DOHH2 (cell line): ENCODE results near the gene CGN.

ENCODE experiments used
- H3F3A ChIP-seq: fragments of 200-600 bp; sonication (generic), shearing (Covaris generic); 2 replicates; pipeline ENCODE4 v1.6.0; 2016; ENCODE audit warnings: antibody characterized with exemption, mild to moderate bottlenecking; ENCODE audit not compliant: control insufficient read depth, insufficient read depth
- H3K27ac ChIP-seq: fragments of 200-600 bp; sonication (generic); 2 replicates; pipeline ENCODE4 v1.5.1; 2014; ENCODE audit warnings: low read depth, mild to moderate bottlenecking, low read length, moderate library complexity
- H3K27me3 ChIP-seq: fragments of 200-600 bp; sonication (generic); 2 replicates; pipeline ENCODE4 v1.6.1; 2014; ENCODE audit warnings: mild to moderate bottlenecking, low read length, mixed read lengths; ENCODE audit not compliant: control insufficient read depth
- H3K36me3 ChIP-seq: fragments of 200-600 bp; sonication (generic); 2 replicates; pipeline ENCODE4 v1.6.1; 2014; ENCODE audit warnings: mild to moderate bottlenecking, low read length, moderate library complexity, mixed read lengths; ENCODE audit not compliant: control insufficient read depth
- H3K4me1 ChIP-seq: fragments of 200-600 bp; sonication (generic); 2 replicates; pipeline ENCODE4 v1.6.1; 2014; ENCODE audit warnings: mild to moderate bottlenecking, low read length, mixed read lengths; ENCODE audit not compliant: control insufficient read depth
- H3K4me2 ChIP-seq: fragments of 200-600 bp; sonication (generic); 2 replicates; pipeline ENCODE4 v1.6.0; 2014; ENCODE audit warnings: mild to moderate bottlenecking, low read length, moderate library complexity
- H3K4me3 ChIP-seq: fragments of 200-600 bp; sonication (generic); 2 replicates; pipeline ENCODE4 v1.5.1; 2014; ENCODE audit warnings: mild to moderate bottlenecking, low read length, mixed read lengths
- H3K79me2 ChIP-seq: fragments of 200-600 bp; sonication (generic); 2 replicates; pipeline ENCODE4 v1.6.1; 2014; ENCODE audit warnings: mild to moderate bottlenecking, low read length, mixed read lengths; ENCODE audit not compliant: control insufficient read depth
- H3K9me2 ChIP-seq: fragments of 200-600 bp; sonication (generic); replicated peaks from 2 replicates; pipeline ENCODE4 v1.6.1; 2014; ENCODE audit warnings: mild to moderate bottlenecking, low read length, mixed read lengths; ENCODE audit not compliant: control insufficient read depth
- H3K9me3 ChIP-seq: fragments of 200-600 bp; sonication (generic); 2 replicates; pipeline ENCODE4 v1.6.1; 2014; ENCODE audit warnings: antibody characterized with exemption, low read length, mixed read lengths; ENCODE audit not compliant: control insufficient read depth, insufficient read depth
- H4K20me1 ChIP-seq: fragments of 200-600 bp; sonication (generic); 2 replicates; pipeline ENCODE4 v1.6.0; 2014; ENCODE audit warnings: low read depth, mild to moderate bottlenecking, antibody characterized with exemption, low read length, moderate library complexity; ENCODE audit not compliant: control insufficient read depth, insufficient read depth
- EZH2phosphoT487 ChIP-seq: fragments of 200-600 bp; sonication (generic); IDR thresholded peaks from 2 replicates; pipeline ENCODE4 v1.6.1; 2017; ENCODE audit warnings: borderline replicate concordance, mild to moderate bottlenecking, antibody characterized with exemption, low read length, moderate library complexity, mixed read lengths
- TF ChIP-seq, protein P1 (sequence below): fragments of 200-600 bp; sonication (generic); IDR thresholded peaks from one replicate; pipeline ENCODE4 v1.5.1; 2014; ENCODE audit warnings: antibody characterized with exemption, mild to moderate bottlenecking, low read depth, low read length; ENCODE audit not compliant: poor library complexity, severe bottlenecking

The CGN gene

DNA sequence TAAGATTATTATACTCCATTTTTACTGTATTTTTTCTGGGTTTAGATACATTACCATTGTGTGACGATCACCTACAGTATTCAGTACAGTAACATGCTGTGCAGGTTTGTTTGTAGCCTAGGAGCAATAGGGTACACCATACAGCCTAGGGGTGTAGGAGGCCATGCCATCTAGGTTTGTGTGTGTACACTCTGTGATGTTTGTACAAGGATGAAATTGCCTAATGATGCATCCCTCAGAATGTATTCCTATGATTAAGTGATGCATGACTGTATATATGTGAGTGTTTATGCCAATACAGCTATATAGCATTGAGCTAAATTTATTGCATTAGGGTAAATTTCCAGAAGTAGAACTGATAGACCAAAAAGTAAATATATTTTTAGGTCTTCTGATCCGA is 52.2 kb downstream of the CGN start:
- Histone ChIP-seq H3K27ac (no peak overlapping the region), H3K36me3 (no peaks in the 10 kb centered on the region), H3K4me2 (no peak overlapping the region), H3K4me3 (no peak overlapping the region), H3K4me1 (no peaks in the 10 kb centered on the region), H3K9me3 (no peaks in the 10 kb centered on the region), H3F3A (no peaks in the 10 kb centered on the region), H4K20me1 (no peaks in the 10 kb centered on the region), H3K9me2 (no peaks in the 10 kb centered on the region), H3K27me3 (peaks cover 2% of the 10 kb centered on the region; the same call in 1 of the 2 replicates), H3K79me2 (no peaks in the 10 kb centered on the region)
- TF ChIP-seq, protein P1, sequence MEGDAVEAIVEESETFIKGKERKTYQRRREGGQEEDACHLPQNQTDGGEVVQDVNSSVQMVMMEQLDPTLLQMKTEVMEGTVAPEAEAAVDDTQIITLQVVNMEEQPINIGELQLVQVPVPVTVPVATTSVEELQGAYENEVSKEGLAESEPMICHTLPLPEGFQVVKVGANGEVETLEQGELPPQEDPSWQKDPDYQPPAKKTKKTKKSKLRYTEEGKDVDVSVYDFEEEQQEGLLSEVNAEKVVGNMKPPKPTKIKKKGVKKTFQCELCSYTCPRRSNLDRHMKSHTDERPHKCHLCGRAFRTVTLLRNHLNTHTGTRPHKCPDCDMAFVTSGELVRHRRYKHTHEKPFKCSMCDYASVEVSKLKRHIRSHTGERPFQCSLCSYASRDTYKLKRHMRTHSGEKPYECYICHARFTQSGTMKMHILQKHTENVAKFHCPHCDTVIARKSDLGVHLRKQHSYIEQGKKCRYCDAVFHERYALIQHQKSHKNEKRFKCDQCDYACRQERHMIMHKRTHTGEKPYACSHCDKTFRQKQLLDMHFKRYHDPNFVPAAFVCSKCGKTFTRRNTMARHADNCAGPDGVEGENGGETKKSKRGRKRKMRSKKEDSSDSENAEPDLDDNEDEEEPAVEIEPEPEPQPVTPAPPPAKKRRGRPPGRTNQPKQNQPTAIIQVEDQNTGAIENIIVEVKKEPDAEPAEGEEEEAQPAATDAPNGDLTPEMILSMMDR, result no peak
- no peak for TF ChIP-seq EZH2phosphoT487

DNA sequence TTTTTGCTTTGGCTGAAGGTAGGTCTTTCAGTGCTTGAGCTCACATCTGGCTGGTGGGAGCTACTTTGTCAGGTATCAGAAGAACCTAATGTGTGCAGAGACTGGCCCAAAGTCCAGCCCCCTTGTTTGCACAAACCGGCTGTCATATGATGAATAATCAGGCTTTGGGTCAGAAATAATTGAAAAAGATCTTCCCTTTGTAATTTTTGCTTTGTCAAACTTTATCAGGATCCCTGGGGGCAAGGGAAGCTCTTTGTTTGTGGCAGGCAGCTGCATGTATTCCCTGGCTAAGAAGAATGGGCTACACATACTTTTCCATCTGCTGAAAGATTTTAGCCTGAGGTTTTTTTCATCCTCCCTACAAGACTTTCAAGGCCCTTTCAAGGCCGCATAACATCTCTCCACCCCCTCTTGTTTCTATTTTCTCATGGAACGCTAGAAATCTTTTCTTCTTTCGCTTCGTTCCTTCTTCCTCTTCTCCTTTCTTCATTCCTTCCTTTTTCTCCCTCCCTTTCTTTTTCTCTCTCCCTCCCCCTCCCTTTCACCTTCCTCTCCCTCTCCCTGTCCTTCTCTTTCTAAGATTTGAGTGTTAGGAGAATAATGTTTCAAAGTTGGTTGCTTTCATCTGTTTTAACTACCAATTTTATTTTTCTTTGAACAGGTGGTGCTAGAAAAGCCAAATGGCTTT is 54.5 kb downstream of the CGN start:
- H3K36me3 ChIP-seq, result no peaks in the 10 kb centered on the region
- peaks cover 2% of the 10 kb centered on the region; the same call in 1 of the 2 replicates for H3K27me3 ChIP-seq
- no peaks in the 10 kb centered on the region for H3K79me2 ChIP-seq
- H3F3A ChIP-seq, result no peaks in the 10 kb centered on the region
- no peaks in the 10 kb centered on the region for H3K9me3 ChIP-seq
- H3K9me2 ChIP-seq, result no peaks in the 10 kb centered on the region
- H3K4me1 ChIP-seq, result no peaks in the 10 kb centered on the region
- H3K4me3 ChIP-seq, result no peak overlapping the region
- H3K27ac ChIP-seq, result no peak overlapping the region
- TF ChIP-seq EZH2phosphoT487, result no peak
- TF ChIP-seq, protein P1, result no peak
- no peak overlapping the region for H3K4me2 ChIP-seq
- no peaks in the 10 kb centered on the region for H4K20me1 ChIP-seq

DNA sequence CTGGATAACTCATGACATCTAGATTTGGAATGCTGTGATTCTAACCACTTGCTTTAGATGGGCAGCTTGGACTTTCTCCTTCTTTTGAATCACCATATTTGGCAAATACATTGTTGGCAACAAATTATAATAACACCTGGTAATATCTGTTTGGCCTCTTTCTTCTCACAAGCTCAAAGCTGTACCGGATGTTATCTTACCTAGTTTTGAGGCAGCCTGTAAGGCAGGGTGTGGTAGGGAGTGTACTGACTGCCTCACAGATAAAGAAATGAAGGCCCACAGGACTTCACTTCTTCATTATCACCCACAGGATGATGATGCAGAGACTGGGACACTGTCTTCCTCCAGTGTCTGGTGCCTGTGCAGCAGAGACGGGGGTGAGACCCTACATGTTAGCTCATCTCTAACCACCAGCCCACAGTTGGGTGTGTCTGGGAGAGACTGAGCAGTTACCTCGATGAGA is 57.5 kb downstream of the CGN start:
- H4K20me1 ChIP-seq, result no peaks in the 10 kb centered on the region

More for the DNA sequence above, 57.5 kb downstream of the CGN start:
- no peak overlapping the region for H3K4me2 ChIP-seq
- H3K4me3 ChIP-seq, result no peak overlapping the region
- no peaks in the 10 kb centered on the region for H3F3A ChIP-seq
- peaks cover 2% of the 10 kb centered on the region; the same call in 1 of the 2 replicates for H3K27me3 ChIP-seq
- H3K27ac ChIP-seq, result no peak overlapping the region
- H3K36me3 ChIP-seq, result no peaks in the 10 kb centered on the region
- TF ChIP-seq, protein P1, result no peak
- no peak for TF ChIP-seq EZH2phosphoT487
- H3K4me1 ChIP-seq, result no peaks in the 10 kb centered on the region
- H3K79me2 ChIP-seq, result no peaks in the 10 kb centered on the region
- H3K9me3 ChIP-seq, result no peaks in the 10 kb centered on the region
- no peaks in the 10 kb centered on the region for H3K9me2 ChIP-seq
